DOHH2 (cell line): ENCODE data around the gene GCFC2.

ENCODE experiments used
- CTCF ChIP-seq: fragments of 200-600 bp; sonication (generic); IDR thresholded peaks from one replicate; pipeline ENCODE4 v1.5.1; 2014; ENCODE audit warnings: antibody characterized with exemption, mild to moderate bottlenecking, low read depth, low read length; ENCODE audit not compliant: poor library complexity, severe bottlenecking
- EZH2phosphoT487 ChIP-seq: fragments of 200-600 bp; sonication (generic); IDR thresholded peaks from 2 replicates; pipeline ENCODE4 v1.6.1; 2017; ENCODE audit warnings: borderline replicate concordance, mild to moderate bottlenecking, antibody characterized with exemption, low read length, moderate library complexity, mixed read lengths

GRCh38 chr2:75614162-75614651 is 96.5 kb downstream of the GCFC2 start:
- TF ChIP-seq CTCF (no peak), EZH2phosphoT487 (no peak)
